Large intestine (tissue), 3 donors: ENCODE data around the gene UGT8. TPM values are rescaled to one million over a fixed set of nuclear protein-coding genes. Genes with fewer than 3 reads are reported as not detected.

Source experiments
- DNase-seq, 2 donors: peaks; one replicate each; pipeline versions ENCODE4 v3.0.0 to v3.0.0-alpha.2; 2013
- H3K27ac ChIP-seq: one replicate; pipeline ENCODE4 v1.5.1; 2013; ENCODE audit warnings: low read length
- H3K27me3 ChIP-seq: 2 replicates; pipeline ENCODE4 v1.6.1; 2013; ENCODE audit warnings: low read length; ENCODE audit not compliant: control insufficient read depth, insufficient read depth
- H3K36me3 ChIP-seq: 2 replicates; pipeline ENCODE4 v1.6.1; 2013; ENCODE audit warnings: low read length; ENCODE audit not compliant: control insufficient read depth, insufficient read depth
- H3K4me1 ChIP-seq: one replicate; pipeline ENCODE4 v1.6.1; 2013; ENCODE audit warnings: low read length; ENCODE audit not compliant: control insufficient read depth, insufficient read depth
- H3K4me3 ChIP-seq: one replicate; pipeline ENCODE4 v1.5.1; 2013; ENCODE audit warnings: low read length
- H3K9me3 ChIP-seq: one replicate; pipeline ENCODE4 v1.6.1; 2013; ENCODE audit warnings: mild to moderate bottlenecking, low read depth, low read length, moderate library complexity; ENCODE audit not compliant: control insufficient read depth
- WGBS: methylation state at CpG from one replicate; pipeline ENCODE4 v1.1.5; 2013; ENCODE audit warnings: low lambda C conversion rate; ENCODE audit not compliant: insufficient coverage; 5-methylcytosine and 5-hydroxymethylcytosine counted together
- polyA plus RNA-seq: library from polyadenylated mRNA; unstranded; fragments of 120-200 nt; gene quantifications from one replicate; pipeline ENCODE4 v1.2.1, GENCODE V29; 2013

Gene UGT8
- polyA plus RNA-seq, 1 donor: 76.6 TPM

DNA sequence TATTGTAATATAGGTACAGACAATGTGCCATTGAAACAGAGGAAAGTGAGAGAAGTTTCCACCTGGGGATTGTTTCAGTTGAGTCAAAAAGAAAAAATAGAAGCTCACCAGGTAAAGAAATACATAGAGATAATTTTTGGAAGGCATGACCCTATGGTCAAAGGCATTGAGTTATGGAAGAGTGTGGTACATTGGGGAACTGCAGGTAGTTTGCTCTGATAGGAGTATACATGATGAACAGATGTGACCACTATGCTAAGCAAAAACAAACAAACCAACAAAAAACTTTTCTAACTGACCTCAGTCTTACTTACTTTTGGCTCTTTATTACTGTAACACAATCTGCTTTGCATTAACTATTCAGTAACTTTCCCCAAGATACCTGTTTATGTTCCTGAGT, 85.9 kb downstream of the UGT8 start:
- Histone ChIP-seq H3K4me3 (no peak overlapping the region), H3K27ac (no peak overlapping the region), H3K9me3 (no peaks in the 10 kb centered on the region), H3K4me1 (no peaks in the 10 kb centered on the region), H3K36me3 (no peaks in the 10 kb centered on the region), H3K27me3 (no peaks in the 10 kb centered on the region)
- DNase-seq: no peak

DNA sequence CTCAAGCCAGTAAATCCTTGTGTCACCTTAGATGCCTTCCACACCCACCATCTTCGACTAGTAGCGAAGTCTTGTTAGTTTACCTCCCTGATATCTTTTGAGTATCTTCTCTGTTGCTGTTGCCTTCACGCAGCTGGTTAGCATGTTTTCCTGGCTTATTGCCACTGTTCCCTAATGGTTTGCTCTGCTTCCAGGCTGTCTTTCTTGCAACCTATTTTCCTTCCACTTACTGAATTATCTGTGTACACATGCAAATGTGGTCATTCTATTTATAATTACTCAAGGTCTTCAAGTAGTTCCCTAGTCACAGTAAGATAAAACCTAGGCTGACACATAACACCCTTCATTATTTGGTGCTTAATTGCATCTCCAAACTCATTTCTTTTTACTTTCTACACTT, 89.5 kb downstream of the UGT8 start:
- DNase-seq: peak; percentile 1 to 9
- no peaks in the 10 kb centered on the region for H3K4me1 ChIP-seq
- no peak overlapping the region for H3K4me3 ChIP-seq
- 80% methylated on average over 2 of the region's 3 CpGs for WGBS
- H3K36me3 ChIP-seq: no peaks in the 10 kb centered on the region
- no peaks in the 10 kb centered on the region for H3K9me3 ChIP-seq
- no peaks in the 10 kb centered on the region for H3K27me3 ChIP-seq
- H3K27ac ChIP-seq: no peak overlapping the region

DNA sequence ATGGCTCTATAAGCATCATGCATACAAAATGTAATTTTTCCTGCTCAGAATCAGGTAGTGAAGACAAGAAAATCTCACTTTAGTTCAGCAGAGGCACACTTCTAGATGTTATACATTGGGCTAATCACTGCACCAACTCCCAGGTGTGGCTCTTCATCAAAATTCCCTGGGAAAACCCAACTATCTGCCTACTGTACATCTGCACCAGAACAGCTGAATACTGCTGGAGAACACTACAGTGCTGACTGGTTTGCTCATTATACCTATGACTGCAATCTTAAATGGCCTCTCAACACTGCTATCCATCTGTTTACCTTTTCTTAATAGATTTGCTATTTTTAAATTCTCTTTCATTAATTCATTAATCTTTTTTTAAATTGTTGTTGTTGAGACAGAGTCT, 92.0 kb downstream of the UGT8 start:
- H3K27ac ChIP-seq: no peak overlapping the region
- no peaks in the 10 kb centered on the region for H3K27me3 ChIP-seq
- DNase-seq: no peak
- no peak overlapping the region for H3K4me3 ChIP-seq
- no peaks in the 10 kb centered on the region for H3K36me3 ChIP-seq
- H3K9me3 ChIP-seq: no peaks in the 10 kb centered on the region
- no peaks in the 10 kb centered on the region for H3K4me1 ChIP-seq

DNA sequence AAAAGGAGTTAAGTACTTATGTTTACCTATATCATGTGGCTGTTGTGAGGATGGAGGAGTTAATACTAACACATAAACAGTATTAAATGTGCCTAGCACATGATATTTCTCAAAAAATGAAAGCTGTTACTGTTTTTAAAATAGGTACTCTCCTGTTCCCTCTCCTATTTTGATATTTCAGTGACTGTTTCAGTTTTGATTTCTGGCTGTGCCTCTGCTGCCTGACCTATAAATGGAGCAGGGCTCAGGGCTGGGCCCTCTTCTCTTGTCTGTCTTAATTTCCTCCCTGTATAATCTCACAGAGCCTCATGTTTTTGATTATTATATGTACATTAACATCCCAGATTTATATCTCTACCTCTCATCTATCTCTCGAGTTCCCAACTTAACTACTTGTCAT, 93.3 kb downstream of the UGT8 start:
- Histone ChIP-seq H3K4me1 (no peaks in the 10 kb centered on the region), H3K27me3 (no peaks in the 10 kb centered on the region), H3K9me3 (no peaks in the 10 kb centered on the region), H3K27ac (no peak overlapping the region), H3K36me3 (no peaks in the 10 kb centered on the region), H3K4me3 (no peak overlapping the region)
- WGBS: 82% methylated on average over 1 of the region's 1 CpG
- DNase-seq: no peak

DNA sequence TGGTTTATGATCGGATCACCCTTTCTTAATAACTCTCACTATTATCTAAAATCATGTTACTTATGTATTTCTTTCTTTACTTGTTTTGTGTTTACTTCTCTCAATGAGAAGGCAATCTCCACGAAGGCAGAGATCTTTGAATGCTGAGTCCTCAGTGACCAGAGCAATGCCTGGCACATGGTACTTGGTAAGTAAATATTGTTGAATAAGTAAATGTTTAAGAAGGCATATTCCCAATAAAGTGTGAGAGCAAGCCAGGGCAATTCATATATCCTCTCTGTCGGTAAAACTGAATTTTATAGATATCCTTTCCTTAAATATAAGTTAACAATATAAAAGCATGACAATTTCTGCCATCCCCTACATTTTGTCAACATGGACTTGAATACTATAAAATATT, 94.4 kb downstream of the UGT8 start:
- H3K4me1 ChIP-seq: no peaks in the 10 kb centered on the region
- DNase-seq: no peak
- 100% methylated on average over 1 of the region's 3 CpGs for WGBS
- H3K4me3 ChIP-seq: no peak overlapping the region
- no peaks in the 10 kb centered on the region for H3K36me3 ChIP-seq
- no peaks in the 10 kb centered on the region for H3K9me3 ChIP-seq
- no peaks in the 10 kb centered on the region for H3K27me3 ChIP-seq
- H3K27ac ChIP-seq: no peak overlapping the region

DNA sequence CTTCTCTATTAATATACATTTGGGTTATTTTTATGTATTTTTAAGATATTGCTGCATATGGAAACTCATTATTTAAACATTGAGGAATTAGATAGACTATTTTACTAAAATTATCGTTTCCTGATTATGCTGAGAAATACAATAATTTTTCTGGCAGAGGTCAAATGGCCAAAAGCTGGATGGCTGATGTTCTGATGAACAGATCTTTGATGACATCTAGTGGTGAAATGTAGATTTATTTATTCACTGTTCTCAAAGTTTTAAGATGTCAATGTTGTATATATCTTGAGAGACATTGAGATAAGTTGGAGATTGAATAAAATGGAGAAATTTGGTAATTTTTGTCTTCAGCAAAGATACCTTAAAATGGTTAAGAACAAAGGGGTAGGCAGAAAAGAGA, 96.2 kb downstream of the UGT8 start:
- no CpG with 5 or more reads among the region's 1 CpG for WGBS
- H3K36me3 ChIP-seq: no peaks in the 10 kb centered on the region
- no peaks in the 10 kb centered on the region for H3K4me1 ChIP-seq
- no peak overlapping the region for H3K27ac ChIP-seq
- DNase-seq: peak; percentile 2 to 13
- H3K4me3 ChIP-seq: no peak overlapping the region
- H3K27me3 ChIP-seq: no peaks in the 10 kb centered on the region
- no peaks in the 10 kb centered on the region for H3K9me3 ChIP-seq

DNA sequence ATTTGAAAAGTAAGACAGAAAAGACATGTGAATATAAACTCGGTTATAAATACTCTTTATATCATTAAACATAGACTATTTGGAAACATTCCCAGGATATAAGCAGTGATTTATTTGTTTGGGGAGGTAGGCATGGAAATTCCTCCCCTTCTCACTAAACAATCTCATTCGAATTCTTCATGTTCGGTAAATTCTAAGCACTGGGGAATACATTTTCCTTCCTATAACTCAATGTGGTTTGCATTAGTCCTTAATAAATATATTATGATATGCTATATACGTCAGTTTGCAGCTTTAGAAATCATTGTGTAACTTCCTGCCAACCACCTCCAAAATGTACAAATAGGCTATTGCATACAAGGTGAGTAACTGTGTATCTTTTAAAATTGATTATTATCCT, 99.6 kb downstream of the UGT8 start:
- H3K9me3 ChIP-seq: no peaks in the 10 kb centered on the region
- H3K36me3 ChIP-seq: no peaks in the 10 kb centered on the region
- DNase-seq: no peak
- no peak overlapping the region for H3K4me3 ChIP-seq
- H3K27ac ChIP-seq: no peak overlapping the region
- no peaks in the 10 kb centered on the region for H3K4me1 ChIP-seq
- no CpG with 5 or more reads among the region's 4 CpGs for WGBS
- H3K27me3 ChIP-seq: no peaks in the 10 kb centered on the region

DNA sequence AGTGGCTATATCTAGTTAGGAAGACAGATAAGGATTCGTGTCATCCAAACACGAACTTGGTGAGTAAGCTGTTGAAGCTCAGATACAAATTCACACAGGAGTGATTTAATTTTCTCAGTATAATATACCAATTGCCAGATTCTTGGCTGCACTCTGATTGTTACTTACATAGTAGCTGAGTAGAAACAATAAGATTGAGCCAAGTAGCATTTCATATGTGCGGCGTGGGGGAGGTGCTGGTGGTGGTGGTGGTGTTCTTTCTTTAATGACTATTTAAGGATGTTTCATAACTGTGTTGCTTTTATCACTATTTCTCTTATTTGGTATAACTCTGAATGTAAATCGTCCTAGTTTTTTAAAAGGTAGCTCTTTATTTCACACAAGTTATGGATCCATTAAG, 102.9 kb downstream of the UGT8 start:
- Histone ChIP-seq H3K36me3 (no peaks in the 10 kb centered on the region), H3K27me3 (no peaks in the 10 kb centered on the region), H3K27ac (no peak overlapping the region), H3K9me3 (no peaks in the 10 kb centered on the region), H3K4me1 (no peaks in the 10 kb centered on the region), H3K4me3 (no peak overlapping the region)
- no peak for DNase-seq
- WGBS: 80% methylated on average over 1 of the region's 5 CpGs

DNA sequence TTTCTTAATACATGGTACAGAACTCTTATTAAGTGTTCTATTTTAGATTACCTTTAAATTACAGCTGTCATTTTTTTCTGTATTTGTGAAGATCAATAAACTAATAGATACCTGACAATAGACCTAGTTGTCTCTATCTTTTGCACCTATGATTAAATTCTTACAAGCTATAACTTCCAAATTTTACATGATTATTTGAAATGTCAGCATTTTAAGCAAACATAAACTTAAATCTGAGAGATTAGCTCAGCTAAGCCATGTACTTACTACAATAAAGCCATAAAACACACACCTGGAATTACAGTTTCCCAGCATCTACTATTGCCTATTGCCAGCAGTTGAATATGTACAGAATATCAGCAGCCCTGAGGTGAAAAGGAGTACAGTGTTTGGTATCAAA, 118.8 kb downstream of the UGT8 start:
- DNase-seq: no peak
- H3K36me3 ChIP-seq: no peaks in the 10 kb centered on the region
- H3K9me3 ChIP-seq: no peaks in the 10 kb centered on the region
- H3K27ac ChIP-seq: no peak overlapping the region
- no peak overlapping the region for H3K4me3 ChIP-seq
- no peaks in the 10 kb centered on the region for H3K4me1 ChIP-seq
- H3K27me3 ChIP-seq: no peaks in the 10 kb centered on the region

DNA sequence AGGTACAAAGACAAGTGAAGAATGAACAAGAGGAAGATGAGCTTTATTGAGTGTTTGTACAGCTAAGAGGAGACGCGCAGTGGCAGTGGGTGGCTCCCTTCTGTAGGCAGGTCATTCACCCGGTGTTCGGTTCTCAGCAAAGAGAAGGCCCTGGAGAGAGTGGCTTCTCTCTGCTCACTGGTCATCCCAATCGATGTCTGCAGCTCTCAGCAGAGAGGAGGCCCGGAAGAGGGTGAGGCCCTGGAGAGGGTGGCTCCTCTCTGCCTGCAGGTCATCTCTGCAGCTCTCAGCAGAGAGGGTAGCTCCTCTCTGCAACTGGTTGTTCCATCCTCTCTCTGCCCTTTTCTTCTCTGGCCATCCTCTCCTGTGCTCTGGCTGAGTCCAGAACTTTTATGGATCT, 126.5 kb downstream of the UGT8 start:
- H3K4me3 ChIP-seq: no peak overlapping the region
- no peaks in the 10 kb centered on the region for H3K4me1 ChIP-seq
- no peaks in the 10 kb centered on the region for H3K9me3 ChIP-seq
- H3K36me3 ChIP-seq: no peaks in the 10 kb centered on the region
- no peak for DNase-seq
- WGBS: no CpG with 5 or more reads among the region's 6 CpGs
- H3K27ac ChIP-seq: no peak overlapping the region
- no peaks in the 10 kb centered on the region for H3K27me3 ChIP-seq

DNA sequence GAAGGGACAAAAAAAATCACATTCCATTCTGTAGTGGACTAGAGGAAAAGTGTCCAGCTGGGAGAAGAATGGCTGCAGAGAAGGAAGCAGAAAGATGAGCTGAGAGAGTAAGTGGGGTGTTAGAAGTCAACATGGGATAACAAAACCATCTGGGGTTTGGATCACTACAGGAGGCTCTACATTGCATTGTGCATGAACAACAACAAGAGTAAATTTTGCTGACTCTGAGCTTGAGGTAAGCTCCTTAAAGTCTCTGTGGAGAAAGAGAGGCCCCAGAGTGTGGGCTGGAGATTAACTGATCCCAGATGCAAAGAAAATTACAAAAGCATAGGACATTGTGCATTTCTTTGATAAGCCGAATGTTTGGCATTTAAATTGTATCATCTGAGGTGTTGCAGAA, 128.9 kb downstream of the UGT8 start:
- no peak for DNase-seq
- H3K36me3 ChIP-seq: no peaks in the 10 kb centered on the region
- WGBS: no CpG with 5 or more reads among the region's 1 CpG
- H3K4me1 ChIP-seq: no peaks in the 10 kb centered on the region
- no peaks in the 10 kb centered on the region for H3K9me3 ChIP-seq
- H3K4me3 ChIP-seq: no peak overlapping the region
- no peaks in the 10 kb centered on the region for H3K27me3 ChIP-seq
- no peak overlapping the region for H3K27ac ChIP-seq
